Vagina (tissue), 2 donors: Measurements from ENCODE around the gene GLT8D1.

Source experiments
- POLR2A ChIP-seq, 2 donors: fragments of 450-650 bp; IDR thresholded peaks; one replicate each; pipeline ENCODE4 v1.6.1; 2017; ENCODE audit warnings: antibody characterized with exemption in 2 of 2, mild to moderate bottlenecking in 2 of 2, moderate library complexity in 2 of 2
- POLR2AphosphoS5 ChIP-seq, 2 donors: sonication (generic); formaldehyde crosslinking; IDR thresholded peaks; one replicate each; pipeline ENCODE4 v1.9.0; 2017; ENCODE audit warnings: antibody characterized with exemption in 2 of 2, mild to moderate bottlenecking in 2 of 2, low read depth in 1 of 2; ENCODE audit not compliant: insufficient read depth in 1 of 2
- TF ChIP-seq, protein P1 (sequence below), 3 experiments: fragments of 450-650 bp in 2 of 3; fragments of 200-600 bp in 1 of 3; sonication (generic) in 1 of 3; IDR thresholded peaks; one replicate each; pipeline ENCODE4 v1.5.1; 2017 to 2019; ENCODE audit warnings: antibody characterized with exemption in 3 of 3, mild to moderate bottlenecking in 2 of 3, moderate library complexity in 2 of 3

- TF ChIP-seq, protein P1, sequence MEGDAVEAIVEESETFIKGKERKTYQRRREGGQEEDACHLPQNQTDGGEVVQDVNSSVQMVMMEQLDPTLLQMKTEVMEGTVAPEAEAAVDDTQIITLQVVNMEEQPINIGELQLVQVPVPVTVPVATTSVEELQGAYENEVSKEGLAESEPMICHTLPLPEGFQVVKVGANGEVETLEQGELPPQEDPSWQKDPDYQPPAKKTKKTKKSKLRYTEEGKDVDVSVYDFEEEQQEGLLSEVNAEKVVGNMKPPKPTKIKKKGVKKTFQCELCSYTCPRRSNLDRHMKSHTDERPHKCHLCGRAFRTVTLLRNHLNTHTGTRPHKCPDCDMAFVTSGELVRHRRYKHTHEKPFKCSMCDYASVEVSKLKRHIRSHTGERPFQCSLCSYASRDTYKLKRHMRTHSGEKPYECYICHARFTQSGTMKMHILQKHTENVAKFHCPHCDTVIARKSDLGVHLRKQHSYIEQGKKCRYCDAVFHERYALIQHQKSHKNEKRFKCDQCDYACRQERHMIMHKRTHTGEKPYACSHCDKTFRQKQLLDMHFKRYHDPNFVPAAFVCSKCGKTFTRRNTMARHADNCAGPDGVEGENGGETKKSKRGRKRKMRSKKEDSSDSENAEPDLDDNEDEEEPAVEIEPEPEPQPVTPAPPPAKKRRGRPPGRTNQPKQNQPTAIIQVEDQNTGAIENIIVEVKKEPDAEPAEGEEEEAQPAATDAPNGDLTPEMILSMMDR (IDR thresholded peaks at IDR 0.05): no peak
- TF ChIP-seq POLR2AphosphoS5 (IDR thresholded peaks at IDR 0.05; ENCODE audit: insufficient read depth in 1 of 2, low read depth in 1 of 2) (no peak), POLR2A (IDR thresholded peaks at IDR 0.05) (no peak)
These were observed 26.4 kb downstream of the GLT8D1 start for GRCh38 chr3:52679199-52679538.
